ENCODE results near the gene PAK2.

The PAK2 gene

GRCh38 chr3:196739671-196740480 is at the start of gene PAK2:
PAK2 (plus strand) TSS chr3:196739857; CDS start chr3:196782647, 42,790 bp downstream.
- no peaks in the 10 kb centered on the region for H3K27me3 Mint-ChIP-seq
- no peaks in the 10 kb centered on the region for H3K9me3 Mint-ChIP-seq
- peak; percentile 97 for ATAC-seq
- peaks cover 14% of the 10 kb centered on the region for H3K36me3 Mint-ChIP-seq (ENCODE audit: low read depth)
- peaks cover 27% of the 10 kb centered on the region for H3K4me1 Mint-ChIP-seq
- DNase-seq, result peak; percentile 90
- peak within 1 kb of the TSS; percentile 98 for H3K4me3 Mint-ChIP-seq
- H3K27ac Mint-ChIP-seq, result peak within 1 kb of the TSS; percentile 96

- no peaks in the 10 kb centered on the region for H3K36me3 Mint-ChIP-seq (ENCODE audit: low read depth)
- H3K4me3 Mint-ChIP-seq, result no peak overlapping the region
- ATAC-seq, result no peak
- H3K9me3 Mint-ChIP-seq, result no peaks in the 10 kb centered on the region
- H3K4me1 Mint-ChIP-seq, result peaks cover 8% of the 10 kb centered on the region
- DNase-seq, result no peak
- H3K27me3 Mint-ChIP-seq, result no peaks in the 10 kb centered on the region
- H3K27ac Mint-ChIP-seq, result no peak overlapping the region
These were observed 49.6 kb upstream of the PAK2 start for GRCh38 chr3:196689941-196690660.

GRCh38 chr3:196691386-196691785 is 48.3 kb upstream of the PAK2 start:
- H3K4me1 Mint-ChIP-seq, result peaks cover 11% of the 10 kb centered on the region
- H3K27ac Mint-ChIP-seq, result no peak overlapping the region

GRCh38 chr3:196694202-196694638 is 45.4 kb upstream of the PAK2 start:
- H3K9me3 Mint-ChIP-seq, result no peaks in the 10 kb centered on the region

More at GRCh38 chr3:196691386-196691785, 48.3 kb upstream of the PAK2 start:
- ATAC-seq, result no peak
- no peaks in the 10 kb centered on the region for H3K9me3 Mint-ChIP-seq
- H3K27me3 Mint-ChIP-seq, result peaks cover 2% of the 10 kb centered on the region
- DNase-seq, result no peak
- no peaks in the 10 kb centered on the region for H3K36me3 Mint-ChIP-seq (ENCODE audit: low read depth)
- no peak overlapping the region for H3K4me3 Mint-ChIP-seq

GRCh38 chr3:196694941-196695848 is 44.5 kb upstream of the PAK2 start:
- Mint-ChIP-seq H3K27me3 (peaks cover 2% of the 10 kb centered on the region), H3K27ac (peak overlapping the region; percentile 83), H3K36me3 (ENCODE audit: low read depth) (no peaks in the 10 kb centered on the region), H3K4me1 (peaks cover 11% of the 10 kb centered on the region), H3K4me3 (peak overlapping the region; percentile 49), H3K9me3 (no peaks in the 10 kb centered on the region)
- ATAC-seq (peak; percentile 29), DNase-seq (no peak)

More at GRCh38 chr3:196694202-196694638, 45.4 kb upstream of the PAK2 start:
- Mint-ChIP-seq H3K4me1 (peaks cover 11% of the 10 kb centered on the region), H3K27ac (no peak overlapping the region), H3K27me3 (peaks cover 2% of the 10 kb centered on the region), H3K4me3 (no peak overlapping the region), H3K36me3 (ENCODE audit: low read depth) (no peaks in the 10 kb centered on the region)
- DNase-seq (no peak), ATAC-seq (peak; percentile 42)

- H3K4me3 Mint-ChIP-seq, result peak overlapping the region; percentile 49
- ATAC-seq, result peak; percentile 53
- H3K27me3 Mint-ChIP-seq, result peaks cover 2% of the 10 kb centered on the region
These were observed 43.8 kb upstream of the PAK2 start for GRCh38 chr3:196695849-196696226.

GRCh38 chr3:196697270-196697669 is 42.4 kb upstream of the PAK2 start:
- DNase-seq, result no peak
- no peaks in the 10 kb centered on the region for H3K36me3 Mint-ChIP-seq (ENCODE audit: low read depth)
- H3K4me1 Mint-ChIP-seq, result peaks cover 11% of the 10 kb centered on the region
- no peak overlapping the region for H3K4me3 Mint-ChIP-seq
- no peaks in the 10 kb centered on the region for H3K9me3 Mint-ChIP-seq
- ATAC-seq, result no peak
- no peak overlapping the region for H3K27ac Mint-ChIP-seq
- H3K27me3 Mint-ChIP-seq, result peaks cover 2% of the 10 kb centered on the region

More at GRCh38 chr3:196695849-196696226, 43.8 kb upstream of the PAK2 start:
- no peak for DNase-seq
- Mint-ChIP-seq H3K4me1 (peaks cover 11% of the 10 kb centered on the region), H3K9me3 (no peaks in the 10 kb centered on the region), H3K36me3 (ENCODE audit: low read depth) (no peaks in the 10 kb centered on the region), H3K27ac (peak overlapping the region; percentile 83)

- DNase-seq (no peak), ATAC-seq (no peak)
- Mint-ChIP-seq H3K9me3 (no peaks in the 10 kb centered on the region), H3K36me3 (ENCODE audit: low read depth) (no peaks in the 10 kb centered on the region), H3K27me3 (peaks cover 2% of the 10 kb centered on the region), H3K27ac (peak overlapping the region; percentile 41), H3K4me1 (peaks cover 8% of the 10 kb centered on the region), H3K4me3 (no peak overlapping the region)
These were observed 39.9 kb upstream of the PAK2 start for GRCh38 chr3:196699749-196700148.

- Mint-ChIP-seq H3K4me1 (peaks cover 3% of the 10 kb centered on the region), H3K27ac (no peak overlapping the region), H3K9me3 (no peaks in the 10 kb centered on the region), H3K36me3 (ENCODE audit: low read depth) (no peaks in the 10 kb centered on the region), H3K27me3 (no peaks in the 10 kb centered on the region), H3K4me3 (no peak overlapping the region)
- ATAC-seq (no peak), DNase-seq (no peak)
These were observed 38.9 kb upstream of the PAK2 start for GRCh38 chr3:196700801-196701200.

- Mint-ChIP-seq H3K36me3 (ENCODE audit: low read depth) (no peaks in the 10 kb centered on the region), H3K4me1 (peaks cover 15% of the 10 kb centered on the region), H3K9me3 (no peaks in the 10 kb centered on the region), H3K27me3 (no peaks in the 10 kb centered on the region), H3K4me3 (no peak overlapping the region), H3K27ac (no peak overlapping the region)
- no peak for ATAC-seq
- no peak for DNase-seq
These were observed 33.3 kb upstream of the PAK2 start for GRCh38 chr3:196706327-196706726.

GRCh38 chr3:196706731-196707130 is 32.9 kb upstream of the PAK2 start:
- no peak for DNase-seq
- Mint-ChIP-seq H3K4me1 (peaks cover 19% of the 10 kb centered on the region), H3K36me3 (ENCODE audit: low read depth) (no peaks in the 10 kb centered on the region), H3K27me3 (no peaks in the 10 kb centered on the region), H3K4me3 (no peak overlapping the region), H3K9me3 (no peaks in the 10 kb centered on the region), H3K27ac (no peak overlapping the region)
- no peak for ATAC-seq

GRCh38 chr3:196707566-196707965 is 32.1 kb upstream of the PAK2 start:
- peaks cover 20% of the 10 kb centered on the region for H3K4me1 Mint-ChIP-seq
- no peaks in the 10 kb centered on the region for H3K27me3 Mint-ChIP-seq
- DNase-seq (no peak), ATAC-seq (no peak)
- no peaks in the 10 kb centered on the region for H3K36me3 Mint-ChIP-seq (ENCODE audit: low read depth)
- H3K9me3 Mint-ChIP-seq, result no peaks in the 10 kb centered on the region
- H3K4me3 Mint-ChIP-seq, result no peak overlapping the region
- H3K27ac Mint-ChIP-seq, result no peak overlapping the region

- H3K4me3 Mint-ChIP-seq, result no peak overlapping the region
- H3K36me3 Mint-ChIP-seq (ENCODE audit: low read depth), result peaks cover 3% of the 10 kb centered on the region
- peaks cover 26% of the 10 kb centered on the region for H3K4me1 Mint-ChIP-seq
- H3K27me3 Mint-ChIP-seq, result no peaks in the 10 kb centered on the region
- ATAC-seq, result no peak
- DNase-seq, result no peak
- H3K27ac Mint-ChIP-seq, result no peak overlapping the region
- no peaks in the 10 kb centered on the region for H3K9me3 Mint-ChIP-seq
These were observed 31.2 kb upstream of the PAK2 start for GRCh38 chr3:196708467-196708866.

GRCh38 chr3:196711838-196712513 is 27.7 kb upstream of the PAK2 start, which contains the start of the genes CEP19 and PIGX:
CEP19 (minus strand) TSS chr3:196712250; CDS start chr3:196708657, 3,593 bp downstream.
PIGX (plus strand) TSS chr3:196712377.
- Mint-ChIP-seq H3K4me1 (peaks cover 35% of the 10 kb centered on the region), H3K36me3 (ENCODE audit: low read depth) (peaks cover 3% of the 10 kb centered on the region)

More at GRCh38 chr3:196711838-196712513, 27.7 kb upstream of the PAK2 start, which contains the start of the genes CEP19 and PIGX:
- H3K9me3 Mint-ChIP-seq, result no peaks in the 10 kb centered on the region
- peak; percentile 88 for DNase-seq
- peak within 1 kb of the TSS; percentile 89 for H3K4me3 Mint-ChIP-seq
- no peaks in the 10 kb centered on the region for H3K27me3 Mint-ChIP-seq
- peak within 1 kb of the TSS; percentile 94 for H3K27ac Mint-ChIP-seq
- ATAC-seq, result peak; percentile 90
